Progenitor cell of endocrine pancreas (in vitro differentiated cells): ENCODE results near the gene FBXW8. TPM values are rescaled to one million over a fixed set of nuclear protein-coding genes. Genes with fewer than 3 reads are reported as not detected.

ENCODE experiments used
- DNase-seq: peaks from one replicate; pipeline ENCODE4 v3.0.0; 2021; ENCODE audit warnings: low spot score; ENCODE audit not compliant: unreplicated experiment
- H3K27ac Mint-ChIP-seq: 2 replicates; pipeline ENCODE4 v1.8.0; 2021; ENCODE audit warnings: mild to moderate bottlenecking, moderate library complexity, mixed read lengths
- H3K27me3 Mint-ChIP-seq: 2 replicates; pipeline ENCODE4 v1.8.0; 2021; ENCODE audit warnings: mixed read lengths
- H3K36me3 Mint-ChIP-seq: 2 replicates; pipeline ENCODE4 v1.8.0; 2022; ENCODE audit warnings: mixed read lengths; ENCODE audit not compliant: insufficient read depth
- H3K4me1 Mint-ChIP-seq: 2 replicates; pipeline ENCODE4 v1.8.0; 2021; ENCODE audit warnings: low read depth, mixed read lengths
- H3K4me3 Mint-ChIP-seq: 2 replicates; pipeline ENCODE4 v1.8.0; 2021; ENCODE audit warnings: low read depth, mild to moderate bottlenecking, moderate library complexity, mixed read lengths
- H3K9me3 Mint-ChIP-seq: 2 replicates; pipeline ENCODE4 v1.8.0; 2021; ENCODE audit warnings: low read depth, mixed read lengths
- long read RNA-seq: library from polyadenylated mRNA; unstranded; transcript quantifications from one replicate; pipeline ENCODE4 v2.0.0, GENCODE V29; 2020
- total RNA-seq: library from RNA; stranded (reverse); gene quantifications from 2 replicates; pipeline ENCODE4 v1.2.1, GENCODE V29; 2021
- TF ChIP-seq, protein P1 (sequence below): fragments of 200-600 bp; sonication (generic); IDR thresholded peaks from one replicate; pipeline ENCODE4 v1.5.0; 2021; ENCODE audit warnings: antibody characterized with exemption, mild to moderate bottlenecking; ENCODE audit not compliant: unreplicated experiment

Gene FBXW8, protein sequence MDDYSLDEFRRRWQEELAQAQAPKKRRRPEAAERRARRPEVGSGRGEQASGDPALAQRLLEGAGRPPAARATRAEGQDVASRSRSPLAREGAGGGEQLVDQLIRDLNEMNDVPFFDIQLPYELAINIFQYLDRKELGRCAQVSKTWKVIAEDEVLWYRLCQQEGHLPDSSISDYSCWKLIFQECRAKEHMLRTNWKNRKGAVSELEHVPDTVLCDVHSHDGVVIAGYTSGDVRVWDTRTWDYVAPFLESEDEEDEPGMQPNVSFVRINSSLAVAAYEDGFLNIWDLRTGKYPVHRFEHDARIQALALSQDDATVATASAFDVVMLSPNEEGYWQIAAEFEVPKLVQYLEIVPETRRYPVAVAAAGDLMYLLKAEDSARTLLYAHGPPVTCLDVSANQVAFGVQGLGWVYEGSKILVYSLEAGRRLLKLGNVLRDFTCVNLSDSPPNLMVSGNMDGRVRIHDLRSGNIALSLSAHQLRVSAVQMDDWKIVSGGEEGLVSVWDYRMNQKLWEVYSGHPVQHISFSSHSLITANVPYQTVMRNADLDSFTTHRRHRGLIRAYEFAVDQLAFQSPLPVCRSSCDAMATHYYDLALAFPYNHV
- total RNA-seq = 32.6 and 33.8 TPM in 2 replicates
- long read RNA-seq, full-length matches to known transcripts = 16 of 28 reads
- long read RNA-seq, partial matches to known transcripts = 1 of 28 reads
- long read RNA-seq, other reads (novel, unspliced or antisense) = 11 of 28 reads

DNA sequence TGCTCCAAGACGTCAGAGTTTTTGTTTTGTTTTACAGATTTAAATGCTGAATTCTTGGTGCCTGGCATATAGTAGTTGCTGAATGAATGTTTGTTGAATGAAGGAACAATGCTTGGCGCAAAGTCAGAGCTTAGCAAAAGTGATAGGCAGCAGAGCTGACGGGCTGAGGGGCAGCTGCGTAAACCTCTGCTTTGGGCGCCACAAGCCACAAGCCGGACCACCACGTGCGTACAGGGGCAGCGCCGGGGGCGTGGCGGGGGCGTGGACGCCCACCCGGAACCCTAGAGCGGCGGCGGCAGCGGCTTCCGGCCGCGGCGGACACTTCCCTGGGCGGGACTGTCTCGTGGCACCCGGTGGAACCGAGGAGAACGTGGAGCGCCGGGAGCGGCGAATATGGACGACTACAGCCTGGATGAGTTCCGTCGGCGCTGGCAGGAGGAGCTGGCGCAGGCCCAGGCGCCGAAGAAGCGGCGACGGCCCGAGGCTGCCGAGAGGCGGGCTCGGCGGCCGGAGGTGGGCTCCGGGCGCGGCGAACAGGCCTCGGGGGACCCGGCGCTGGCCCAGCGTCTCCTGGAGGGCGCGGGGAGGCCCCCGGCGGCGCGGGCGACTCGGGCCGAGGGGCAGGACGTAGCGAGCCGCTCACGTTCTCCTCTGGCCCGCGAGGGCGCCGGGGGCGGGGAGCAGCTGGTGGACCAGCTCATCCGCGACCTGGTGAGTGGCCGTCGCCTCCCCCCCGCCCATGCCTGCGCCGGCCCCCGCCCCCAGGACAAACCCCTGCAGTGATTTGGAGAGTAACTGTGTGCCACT, at the start of gene FBXW8:
TSS of gene FBXW8 (plus strand) at position 306 of the 807 bp plus-strand sequence. CDS start at position 394, 88 bp downstream.
- H3K4me3 Mint-ChIP-seq = peak within 1 kb of the TSS; percentile 89
- peaks cover 3% of the 10 kb centered on the region for H3K9me3 Mint-ChIP-seq
- TF ChIP-seq, protein P1, sequence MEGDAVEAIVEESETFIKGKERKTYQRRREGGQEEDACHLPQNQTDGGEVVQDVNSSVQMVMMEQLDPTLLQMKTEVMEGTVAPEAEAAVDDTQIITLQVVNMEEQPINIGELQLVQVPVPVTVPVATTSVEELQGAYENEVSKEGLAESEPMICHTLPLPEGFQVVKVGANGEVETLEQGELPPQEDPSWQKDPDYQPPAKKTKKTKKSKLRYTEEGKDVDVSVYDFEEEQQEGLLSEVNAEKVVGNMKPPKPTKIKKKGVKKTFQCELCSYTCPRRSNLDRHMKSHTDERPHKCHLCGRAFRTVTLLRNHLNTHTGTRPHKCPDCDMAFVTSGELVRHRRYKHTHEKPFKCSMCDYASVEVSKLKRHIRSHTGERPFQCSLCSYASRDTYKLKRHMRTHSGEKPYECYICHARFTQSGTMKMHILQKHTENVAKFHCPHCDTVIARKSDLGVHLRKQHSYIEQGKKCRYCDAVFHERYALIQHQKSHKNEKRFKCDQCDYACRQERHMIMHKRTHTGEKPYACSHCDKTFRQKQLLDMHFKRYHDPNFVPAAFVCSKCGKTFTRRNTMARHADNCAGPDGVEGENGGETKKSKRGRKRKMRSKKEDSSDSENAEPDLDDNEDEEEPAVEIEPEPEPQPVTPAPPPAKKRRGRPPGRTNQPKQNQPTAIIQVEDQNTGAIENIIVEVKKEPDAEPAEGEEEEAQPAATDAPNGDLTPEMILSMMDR = no peak
- DNase-seq = peak; percentile 66
- no peaks in the 10 kb centered on the region for H3K36me3 Mint-ChIP-seq
- H3K27ac Mint-ChIP-seq = peak within 1 kb of the TSS; percentile 88
- H3K27me3 Mint-ChIP-seq = peaks cover 3% of the 10 kb centered on the region
- peaks cover 13% of the 10 kb centered on the region for H3K4me1 Mint-ChIP-seq

DNA sequence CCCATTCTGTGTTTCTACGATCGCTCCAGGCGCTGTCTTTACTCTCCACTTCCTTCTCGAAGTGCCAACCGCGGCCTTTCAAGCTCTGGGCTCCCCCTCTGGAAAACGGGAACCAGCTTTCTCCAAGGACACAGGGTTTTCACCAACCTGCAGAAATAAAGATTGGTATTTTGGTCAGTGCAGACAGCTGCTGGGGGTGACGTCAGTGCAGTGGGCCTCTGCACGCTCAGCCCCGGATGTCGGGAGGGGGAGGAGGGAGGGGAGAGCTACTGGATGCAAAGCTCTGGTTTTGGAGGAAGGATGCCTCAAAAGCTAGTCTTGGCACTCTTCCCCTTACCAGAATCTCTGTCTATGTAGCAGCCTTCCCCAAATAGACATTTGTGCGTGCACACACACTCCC, 49.4 kb upstream of the FBXW8 start:
- TF ChIP-seq, protein P1 = no peak
- no peak overlapping the region for H3K27ac Mint-ChIP-seq
- DNase-seq = no peak
- H3K4me1 Mint-ChIP-seq = peaks cover 2% of the 10 kb centered on the region
- peaks cover 1% of the 10 kb centered on the region for H3K36me3 Mint-ChIP-seq
- H3K4me3 Mint-ChIP-seq = no peak overlapping the region
- no peaks in the 10 kb centered on the region for H3K9me3 Mint-ChIP-seq
- H3K27me3 Mint-ChIP-seq = peaks cover 2% of the 10 kb centered on the region

DNA sequence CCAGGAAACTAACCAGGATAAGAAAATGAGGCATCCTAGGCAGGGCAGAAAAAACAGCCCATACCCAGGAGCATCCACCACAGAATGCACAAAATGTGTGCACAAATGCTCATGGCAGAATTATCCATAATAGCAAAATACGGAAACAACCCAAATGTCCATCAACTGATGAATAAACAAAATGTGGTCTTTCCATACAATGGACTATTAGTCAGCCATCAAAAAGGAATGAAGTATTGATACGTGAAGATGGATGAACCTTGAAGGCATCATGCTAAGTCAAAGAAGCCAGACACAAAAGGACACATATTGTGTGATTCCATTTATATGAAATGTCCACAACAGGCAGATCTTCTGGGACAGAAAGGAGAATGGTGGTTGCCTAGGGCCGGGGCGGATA, 48.6 kb upstream of the FBXW8 start:
- peaks cover 1% of the 10 kb centered on the region for H3K36me3 Mint-ChIP-seq
- no peak for DNase-seq
- H3K4me3 Mint-ChIP-seq = no peak overlapping the region
- TF ChIP-seq, protein P1 = no peak
- H3K27ac Mint-ChIP-seq = no peak overlapping the region
- H3K4me1 Mint-ChIP-seq = peaks cover 2% of the 10 kb centered on the region
- H3K9me3 Mint-ChIP-seq = no peaks in the 10 kb centered on the region
- peaks cover 2% of the 10 kb centered on the region for H3K27me3 Mint-ChIP-seq

DNA sequence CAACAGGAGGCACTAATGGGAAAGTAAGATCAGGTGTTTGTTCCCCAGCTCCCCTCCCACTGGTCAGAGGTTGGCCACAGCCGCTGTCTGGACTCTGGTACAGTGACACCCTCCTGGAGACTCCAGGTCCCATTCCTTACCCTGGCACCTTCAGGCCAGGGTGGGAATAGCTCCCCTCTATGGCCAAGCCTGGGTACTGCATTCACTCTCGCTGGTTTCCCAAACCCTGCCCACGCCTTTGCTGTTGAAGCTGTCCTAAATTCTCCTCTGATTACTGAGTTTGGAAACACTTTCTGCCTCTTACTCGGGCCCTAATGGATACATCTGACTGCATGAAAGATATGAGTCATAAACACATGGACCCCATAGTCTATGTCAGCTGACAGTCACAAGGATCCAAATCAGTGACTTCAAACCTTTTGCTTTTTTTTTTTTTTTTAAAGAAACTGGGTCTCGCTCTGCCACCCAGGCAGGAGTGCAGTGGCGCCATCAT, 47.4 kb upstream of the FBXW8 start:
- Mint-ChIP-seq H3K27ac (no peak overlapping the region), H3K4me3 (no peak overlapping the region), H3K4me1 (peaks cover 2% of the 10 kb centered on the region), H3K9me3 (no peaks in the 10 kb centered on the region), H3K27me3 (peaks cover 2% of the 10 kb centered on the region), H3K36me3 (peaks cover 1% of the 10 kb centered on the region)
- TF ChIP-seq, protein P1 = peak; percentile 54
- no peak for DNase-seq
